ENCODE results near the gene TFG.
"Not testable (repeated sequence)": the region's sequence is repeated elsewhere in the genome, so short reads cannot be mapped to it uniquely, and the experiment has no call there.

Gene TFG

DNA sequence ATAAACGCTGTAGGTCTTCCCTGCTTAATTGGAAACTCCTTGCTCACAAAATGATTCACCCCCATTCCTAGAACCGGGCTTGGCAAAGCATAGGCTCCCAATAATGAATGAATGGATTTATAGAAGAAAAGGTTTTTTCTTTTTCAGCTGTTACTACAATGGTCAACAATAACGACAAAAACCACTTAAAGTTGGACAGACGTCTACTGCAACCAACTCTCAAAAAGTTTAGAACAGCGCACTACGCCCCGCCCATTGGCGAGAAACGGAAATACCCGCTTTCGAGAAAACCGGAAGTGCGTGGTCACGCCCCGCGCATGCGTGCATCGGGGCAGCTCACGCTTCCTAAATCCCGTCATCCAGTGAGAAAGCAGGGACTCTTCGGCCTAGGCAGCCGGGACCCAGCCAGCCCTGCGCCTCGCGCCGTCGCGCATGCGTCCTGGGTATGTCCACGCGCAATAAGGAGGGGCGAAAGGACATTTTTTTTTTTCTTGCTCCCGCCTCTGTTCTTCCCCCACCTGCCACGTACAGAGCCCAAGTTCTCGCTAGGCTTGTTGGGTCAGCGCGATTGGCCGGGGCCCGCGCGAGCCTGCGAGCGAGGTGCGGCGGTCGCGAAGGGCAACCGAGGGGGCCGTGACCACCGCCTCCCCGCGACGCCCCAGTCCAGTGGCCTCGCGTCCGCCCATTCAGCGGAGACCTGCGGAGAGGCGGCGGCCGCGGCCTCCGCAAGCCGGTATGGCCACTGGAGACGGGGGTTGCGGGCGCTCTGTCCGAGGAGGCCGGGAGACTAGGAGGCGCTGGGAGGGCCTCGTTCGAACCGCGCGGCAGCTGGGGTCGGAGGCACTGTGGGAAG lies at the start of gene TFG:
TFG (plus strand) TSS at position 506 of the 853 bp plus-strand sequence. CDS start 4,192 bp downstream, outside the sequence.
- DNase-seq, result peak; percentile 94 to 97

GRCh38 chr3:100661294-100661693 lies 48.0 kb upstream of the TFG start:
- DNase-seq, result not testable (repeated sequence)

GRCh38 chr3:100662113-100662823 lies 47.0 kb upstream of the TFG start:
- no peak for DNase-seq

DNA sequence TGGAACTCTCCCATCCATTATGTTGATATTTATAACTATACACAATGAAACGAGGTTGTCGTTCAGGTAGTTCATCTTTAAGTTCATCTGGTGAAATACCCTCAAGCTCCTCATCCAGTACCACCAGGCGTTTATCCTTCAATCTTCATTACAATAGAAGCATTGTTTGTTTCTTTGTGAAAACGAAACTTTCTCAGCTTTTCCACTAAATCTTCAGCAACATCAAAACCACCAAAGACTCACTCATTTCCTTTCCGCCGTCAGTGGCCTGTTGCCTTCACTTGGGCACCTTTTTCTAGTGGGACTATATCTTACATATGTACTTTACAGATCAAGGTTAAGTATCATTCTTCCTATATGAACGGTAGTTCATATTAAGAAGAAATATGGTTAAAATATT lies 44.1 kb upstream of the TFG start:
- DNase-seq, result peak; percentile 25 to 33

GRCh38 chr3:100666699-100667098 lies 42.6 kb upstream of the TFG start:
- not testable (repeated sequence) for DNase-seq

- not testable (repeated sequence) for DNase-seq
Observed at GRCh38 chr3:100667316-100667715, 42.0 kb upstream of the TFG start.

GRCh38 chr3:100670995-100671394 lies 38.3 kb upstream of the TFG start:
- DNase-seq, result not testable (repeated sequence)

GRCh38 chr3:100681496-100681895 lies 27.8 kb upstream of the TFG start:
- no peak for DNase-seq

DNA sequence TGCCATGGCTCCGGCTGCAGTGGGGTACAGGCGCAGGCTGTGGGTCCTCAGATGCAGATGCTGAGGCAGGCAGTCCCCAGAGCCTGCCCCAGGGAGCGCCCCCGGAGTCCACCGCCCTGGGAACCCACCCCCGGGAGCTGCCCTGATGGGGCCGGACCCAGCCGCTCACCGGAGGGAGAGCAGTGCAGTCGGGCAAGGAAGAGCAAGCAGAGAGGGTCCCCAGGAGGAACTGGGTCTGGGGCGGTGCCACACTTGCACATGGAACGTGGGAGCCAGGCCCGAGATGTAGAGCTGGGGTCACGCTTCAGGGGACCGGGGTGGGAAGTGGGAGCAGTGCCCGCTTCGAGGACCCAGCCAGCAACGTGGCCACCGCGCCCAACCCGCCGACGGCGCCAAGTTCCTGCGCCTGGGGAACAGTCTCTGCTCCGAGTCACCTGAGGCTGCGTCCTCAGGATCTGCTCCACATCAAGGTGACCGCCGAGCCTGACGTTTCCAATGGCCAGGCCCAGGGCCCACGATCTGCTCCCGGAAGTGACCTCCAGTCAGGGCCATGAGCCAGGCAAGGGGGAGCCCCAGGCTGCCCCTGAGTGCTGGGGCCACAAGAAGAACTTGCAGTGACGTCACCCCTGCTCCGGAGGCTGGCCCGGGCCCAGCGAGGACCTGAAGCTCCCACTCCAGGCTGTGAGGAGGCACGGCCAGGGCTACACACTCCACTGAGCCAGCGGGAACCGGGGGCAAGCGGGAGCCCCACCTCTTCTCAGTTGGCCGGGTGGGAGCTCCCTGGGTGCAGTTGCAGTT lies 27.0 kb upstream of the TFG start:
- DNase-seq, result no peak

DNA sequence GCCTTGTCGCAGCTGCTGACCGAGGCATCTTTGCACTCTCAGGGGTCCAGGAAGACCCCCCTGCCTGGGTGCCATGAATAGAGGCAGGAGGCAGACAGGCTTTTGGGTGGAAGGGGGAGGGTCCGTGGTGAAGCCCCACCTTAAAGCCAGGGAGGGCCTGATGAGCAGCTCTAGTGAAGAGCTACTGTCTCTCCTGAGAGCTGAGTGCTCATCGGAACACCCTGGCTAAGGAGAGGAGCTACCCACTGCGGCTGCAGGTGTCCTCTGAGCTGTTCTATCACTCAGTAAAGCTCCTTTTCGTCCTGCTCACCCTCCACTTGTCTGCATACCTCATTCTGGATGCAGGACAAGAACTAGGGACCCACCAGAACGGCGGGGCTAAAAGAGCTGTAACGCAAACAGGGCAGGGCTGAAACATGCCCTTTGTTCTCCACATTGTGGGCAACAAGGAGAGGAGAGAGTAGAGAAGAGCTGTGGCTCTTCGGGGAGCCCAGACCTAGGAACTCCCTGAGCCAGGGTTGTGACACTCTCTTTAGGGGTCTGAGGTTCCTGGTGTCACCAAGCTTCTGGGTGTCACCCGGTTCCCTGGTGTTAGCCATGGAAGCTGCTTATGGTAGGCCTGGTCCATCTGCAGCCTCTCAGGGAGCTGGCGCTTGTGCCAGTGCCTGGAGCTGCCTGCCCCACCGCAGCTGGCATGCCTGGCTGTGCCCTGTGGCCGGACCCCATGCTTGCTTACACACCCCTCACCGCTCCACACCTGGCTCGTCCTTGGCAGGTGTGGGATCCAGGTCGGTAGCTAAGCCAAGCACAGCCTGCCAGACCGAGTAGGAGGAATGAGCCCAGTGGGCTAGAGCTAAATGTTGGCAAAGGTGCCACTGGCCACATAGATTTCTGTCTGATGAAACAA lies 26.2 kb upstream of the TFG start:
- DNase-seq, result no peak

DNA sequence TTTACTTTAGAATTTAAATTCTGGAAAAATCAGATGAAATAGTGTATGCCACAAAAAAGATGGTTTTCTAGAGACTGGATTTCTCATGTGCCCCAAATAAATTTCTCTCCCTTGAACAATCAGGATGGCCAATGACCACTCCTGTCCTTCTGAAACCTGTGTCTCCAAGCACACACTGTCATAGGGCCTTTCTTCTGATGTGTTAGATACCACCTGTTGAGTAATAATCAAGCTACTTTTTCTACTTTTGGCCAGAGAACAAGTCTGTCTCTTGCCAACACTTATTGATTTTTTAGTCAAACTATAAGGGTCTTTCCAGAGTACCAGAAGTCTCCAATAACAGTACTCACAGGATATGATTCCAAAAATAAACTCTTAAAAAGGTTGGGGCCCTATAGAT lies 16.1 kb upstream of the TFG start:
- no peak for DNase-seq

GRCh38 chr3:100695696-100696095 lies 13.6 kb upstream of the TFG start:
- DNase-seq, result no peak

DNA sequence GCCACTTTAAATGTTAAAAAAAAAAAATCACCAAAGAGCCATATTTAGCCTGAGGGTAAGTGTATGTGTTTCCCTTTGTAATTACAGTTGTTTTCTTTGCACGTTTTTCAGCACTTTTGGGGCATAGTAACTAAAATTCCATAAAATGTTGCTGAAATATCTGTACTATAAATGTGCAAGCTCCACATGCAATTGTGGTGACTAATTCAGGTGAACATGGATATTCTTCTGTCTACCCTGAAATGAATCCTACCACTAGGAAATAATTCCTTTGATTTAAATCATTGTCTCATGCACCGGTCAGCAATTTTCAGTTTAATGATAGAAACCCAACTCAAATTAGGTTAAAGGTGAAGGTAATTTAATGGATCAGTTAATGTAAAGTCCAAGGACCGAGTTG lies 13.1 kb upstream of the TFG start:
- no peak for DNase-seq

DNA sequence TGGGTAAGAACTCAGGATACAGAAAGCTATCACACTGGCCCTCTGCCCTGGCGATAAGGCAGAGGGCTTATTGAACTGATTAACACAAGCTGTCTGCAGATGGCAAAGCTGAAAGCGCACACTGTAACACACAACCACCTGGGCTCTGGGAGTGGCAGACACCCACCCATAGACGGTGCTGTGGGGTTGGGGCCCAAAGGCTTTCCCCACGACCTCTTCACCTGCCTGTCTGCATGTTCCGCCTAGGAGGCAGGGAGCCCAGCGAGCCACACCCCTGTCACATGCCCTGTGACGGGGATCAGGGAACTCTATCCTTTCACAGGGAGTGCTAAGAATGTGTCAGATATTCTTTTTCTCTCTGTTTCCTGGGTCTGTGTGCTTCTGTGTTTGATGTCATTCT lies 12.1 kb upstream of the TFG start:
- no peak for DNase-seq

GRCh38 chr3:100697723-100698285 lies 11.5 kb upstream of the TFG start:
- no peak for DNase-seq

DNA sequence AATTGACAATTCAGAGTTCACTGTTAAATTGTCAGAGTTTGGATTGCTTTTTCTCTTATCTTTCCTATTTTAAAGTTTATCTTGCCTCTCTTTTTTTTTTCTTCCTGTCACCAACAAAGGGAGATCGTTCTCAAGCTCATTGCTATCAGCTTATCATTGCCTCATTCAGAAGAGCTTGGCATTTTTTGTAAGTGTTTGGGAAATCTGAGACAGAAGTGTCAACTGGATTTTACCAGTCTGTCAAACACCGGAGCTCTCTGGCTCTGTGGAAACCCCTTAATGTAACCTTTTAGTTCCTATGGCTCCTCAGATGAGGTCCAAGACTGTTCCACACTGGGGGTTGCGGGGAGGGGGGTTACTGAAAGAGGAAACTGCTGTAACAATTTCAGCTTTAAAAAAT lies 10.6 kb upstream of the TFG start:
- DNase-seq, result no peak

DNA sequence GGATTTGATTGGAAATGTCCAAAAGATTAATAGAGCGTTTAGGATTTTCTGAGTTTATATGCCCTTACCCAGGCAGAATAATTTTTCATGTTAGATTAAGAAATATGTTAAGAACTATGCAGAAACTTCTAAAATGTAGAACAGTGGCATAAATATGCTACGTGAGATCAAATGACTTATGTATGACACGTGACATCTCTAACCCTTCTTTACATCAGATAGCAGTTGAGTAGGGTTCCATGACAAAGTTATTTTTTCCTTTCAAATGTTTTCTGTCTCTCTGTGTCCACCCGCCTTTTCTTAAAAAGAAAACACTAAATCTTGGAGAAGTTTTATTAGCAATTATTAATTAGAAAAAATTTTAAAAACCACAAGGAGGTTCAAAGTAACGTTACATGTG lies 8.6 kb upstream of the TFG start:
- no peak for DNase-seq

DNA sequence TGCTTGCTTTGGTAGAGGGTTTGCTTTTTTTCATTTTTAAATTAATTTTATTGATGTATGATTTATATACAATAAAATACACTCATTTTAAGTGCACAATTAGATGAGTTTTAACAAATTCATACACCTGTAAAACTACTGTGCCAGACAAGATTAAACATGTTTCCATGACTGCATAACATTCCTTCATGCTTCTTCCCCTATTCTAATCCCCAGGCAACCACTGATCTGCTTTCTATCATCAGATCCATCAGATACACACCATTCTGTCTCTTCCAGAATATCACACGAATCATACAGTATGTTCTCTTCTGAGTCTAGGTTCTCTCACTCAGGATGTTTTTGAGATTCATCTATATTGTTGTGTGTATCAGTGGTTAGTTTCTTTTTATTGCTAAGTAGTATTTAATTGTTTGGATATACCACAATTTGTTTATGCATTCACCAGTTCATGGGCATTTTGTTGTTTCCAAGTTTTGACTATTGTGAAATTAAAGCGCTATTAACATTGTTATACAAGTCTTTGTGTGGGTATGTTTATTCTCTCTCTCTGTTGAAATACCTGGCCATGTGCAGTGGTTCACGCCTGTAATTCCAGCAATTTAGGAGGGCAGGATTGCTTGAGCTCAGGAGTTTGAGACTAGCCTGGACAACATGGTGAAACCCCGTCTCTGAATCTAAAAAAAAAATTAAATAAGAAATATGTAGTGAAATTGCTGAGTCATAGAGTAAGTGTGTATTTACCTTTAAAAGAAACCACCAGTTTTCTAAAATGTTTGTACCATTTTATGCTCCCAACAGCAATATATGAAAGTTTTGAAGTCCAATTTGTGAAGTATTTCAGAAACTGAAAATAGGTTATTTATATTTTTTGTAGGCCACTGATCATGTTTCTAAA lies 7.0 kb upstream of the TFG start:
- no peak for DNase-seq

- no peak for DNase-seq
Observed at GRCh38 chr3:100702980-100703345, 6.3 kb upstream of the TFG start.

DNA sequence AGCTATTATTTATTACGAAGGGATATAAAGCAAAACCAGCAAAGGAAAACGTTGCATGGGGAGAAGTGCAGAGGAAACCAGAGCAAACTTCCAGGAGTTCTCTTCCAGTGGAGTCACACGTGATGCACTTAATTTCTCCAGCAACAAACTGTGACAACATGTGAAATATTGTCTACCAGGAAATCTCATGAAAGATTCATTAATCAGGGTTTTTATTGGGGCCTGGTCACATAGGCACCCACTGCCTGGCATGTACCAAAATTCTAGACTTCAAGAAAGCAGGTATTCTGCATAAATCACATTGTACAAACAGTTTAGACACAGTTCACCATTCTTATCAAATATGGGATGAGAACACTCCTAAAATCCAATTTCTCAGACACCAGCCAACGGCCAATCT lies 5.4 kb upstream of the TFG start:
- no peak for DNase-seq

DNA sequence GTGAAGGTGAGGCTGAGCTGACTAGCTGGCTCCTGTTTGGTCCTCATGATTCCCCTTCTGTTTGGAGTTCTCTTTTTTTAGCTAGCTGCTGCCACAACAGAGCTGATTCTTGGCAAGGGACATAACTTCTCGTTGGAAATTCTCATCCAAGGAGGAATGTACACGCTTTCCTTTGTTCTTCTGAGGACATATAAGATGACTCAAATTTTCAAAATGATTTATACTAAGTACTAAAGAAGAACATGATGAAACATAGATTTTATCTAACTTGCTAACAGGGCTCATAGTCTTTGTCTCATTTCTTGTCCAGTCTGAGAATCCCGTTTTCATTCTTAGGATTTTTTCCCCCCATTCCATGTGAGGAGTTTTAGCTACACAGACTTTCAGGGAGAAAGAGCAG lies 2.9 kb upstream of the TFG start:
- DNase-seq, result no peak
